Measurements from ENCODE around the gene HAPLN2.

The HAPLN2 gene

DNA sequence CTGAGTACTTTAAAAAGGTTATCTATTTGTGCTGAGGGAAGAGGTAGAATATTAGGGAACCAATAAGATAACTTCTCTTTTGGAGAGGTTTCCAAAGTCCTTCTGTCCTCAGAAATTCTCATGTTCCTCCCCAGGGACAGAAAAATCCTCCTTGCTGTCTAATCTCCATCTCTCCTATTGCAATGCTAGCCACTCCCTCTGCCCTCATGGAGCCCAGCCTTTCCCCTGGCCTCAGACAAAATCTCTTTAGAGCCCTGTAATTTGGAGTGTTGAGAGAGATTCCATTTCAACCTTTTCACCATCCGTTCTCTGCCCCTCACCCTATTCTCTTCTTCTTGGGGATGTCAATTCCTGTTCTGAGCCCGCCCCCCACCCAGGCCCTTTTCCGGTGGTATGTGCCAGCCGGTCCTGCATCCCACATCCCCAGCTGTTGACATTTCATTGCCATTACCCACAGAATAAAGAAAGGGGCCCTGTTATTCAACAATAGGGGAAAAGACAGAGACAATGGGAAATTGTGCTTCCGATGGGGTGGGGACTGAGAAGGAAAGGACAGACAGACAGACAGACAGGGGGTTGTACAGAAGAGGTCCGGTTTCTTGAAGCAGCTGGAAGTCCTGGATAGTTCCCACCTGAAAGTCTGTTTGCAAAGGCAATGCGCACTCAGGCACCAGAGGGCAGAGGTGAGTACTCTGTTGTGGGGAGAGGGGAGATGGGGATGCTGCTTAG, at the start of gene HAPLN2:
TSS of gene HAPLN2 (plus strand) at position 563 of the 729 bp plus-strand sequence. CDS start 4,076 bp downstream, outside the sequence.
- TF ChIP-seq, protein P1, sequence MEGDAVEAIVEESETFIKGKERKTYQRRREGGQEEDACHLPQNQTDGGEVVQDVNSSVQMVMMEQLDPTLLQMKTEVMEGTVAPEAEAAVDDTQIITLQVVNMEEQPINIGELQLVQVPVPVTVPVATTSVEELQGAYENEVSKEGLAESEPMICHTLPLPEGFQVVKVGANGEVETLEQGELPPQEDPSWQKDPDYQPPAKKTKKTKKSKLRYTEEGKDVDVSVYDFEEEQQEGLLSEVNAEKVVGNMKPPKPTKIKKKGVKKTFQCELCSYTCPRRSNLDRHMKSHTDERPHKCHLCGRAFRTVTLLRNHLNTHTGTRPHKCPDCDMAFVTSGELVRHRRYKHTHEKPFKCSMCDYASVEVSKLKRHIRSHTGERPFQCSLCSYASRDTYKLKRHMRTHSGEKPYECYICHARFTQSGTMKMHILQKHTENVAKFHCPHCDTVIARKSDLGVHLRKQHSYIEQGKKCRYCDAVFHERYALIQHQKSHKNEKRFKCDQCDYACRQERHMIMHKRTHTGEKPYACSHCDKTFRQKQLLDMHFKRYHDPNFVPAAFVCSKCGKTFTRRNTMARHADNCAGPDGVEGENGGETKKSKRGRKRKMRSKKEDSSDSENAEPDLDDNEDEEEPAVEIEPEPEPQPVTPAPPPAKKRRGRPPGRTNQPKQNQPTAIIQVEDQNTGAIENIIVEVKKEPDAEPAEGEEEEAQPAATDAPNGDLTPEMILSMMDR (IDR thresholded peaks at IDR 0.05; ENCODE audit: low read depth, low read length, missing control alignments): peak; percentile 61
- no peak for DNase-seq (ENCODE audit: low read depth)
- no peak within 1 kb of the TSS for H3K4me3 ChIP-seq (ENCODE audit: low read depth, low read length)

DNA sequence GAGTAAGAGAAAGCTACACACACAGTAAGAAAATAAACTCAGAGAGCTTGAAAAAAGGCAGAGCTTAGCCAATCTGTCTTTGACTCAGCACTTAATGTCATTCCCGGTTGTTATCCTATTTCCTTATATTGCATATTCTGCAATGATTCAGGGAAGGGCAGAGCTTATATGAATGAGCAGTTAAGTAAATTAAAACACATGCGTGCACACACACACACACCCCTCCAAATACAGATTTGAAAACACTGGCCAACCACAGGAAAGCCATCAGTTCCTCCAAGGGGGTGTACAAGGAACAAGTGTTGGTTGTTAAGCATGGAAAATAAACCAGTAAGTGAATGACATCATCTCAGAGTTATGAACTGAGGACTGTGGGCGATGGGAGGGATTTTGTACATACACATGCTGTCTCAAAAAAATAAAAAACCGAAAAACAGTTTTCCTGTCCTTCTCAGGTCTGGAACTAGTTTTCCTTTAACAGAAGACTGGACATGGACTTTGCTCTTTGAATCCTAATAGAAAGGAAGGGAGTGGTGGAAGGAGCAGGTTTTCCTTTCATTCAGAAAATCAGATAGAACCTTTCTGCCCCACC, 47.9 kb upstream of the HAPLN2 start:
- H3K4me3 ChIP-seq (ENCODE audit: low read depth, low read length): peak overlapping the region; percentile 83
- DNase-seq (ENCODE audit: low read depth): no peak
- TF ChIP-seq, protein P1 (IDR thresholded peaks at IDR 0.05; ENCODE audit: low read depth, low read length, missing control alignments): no peak

DNA sequence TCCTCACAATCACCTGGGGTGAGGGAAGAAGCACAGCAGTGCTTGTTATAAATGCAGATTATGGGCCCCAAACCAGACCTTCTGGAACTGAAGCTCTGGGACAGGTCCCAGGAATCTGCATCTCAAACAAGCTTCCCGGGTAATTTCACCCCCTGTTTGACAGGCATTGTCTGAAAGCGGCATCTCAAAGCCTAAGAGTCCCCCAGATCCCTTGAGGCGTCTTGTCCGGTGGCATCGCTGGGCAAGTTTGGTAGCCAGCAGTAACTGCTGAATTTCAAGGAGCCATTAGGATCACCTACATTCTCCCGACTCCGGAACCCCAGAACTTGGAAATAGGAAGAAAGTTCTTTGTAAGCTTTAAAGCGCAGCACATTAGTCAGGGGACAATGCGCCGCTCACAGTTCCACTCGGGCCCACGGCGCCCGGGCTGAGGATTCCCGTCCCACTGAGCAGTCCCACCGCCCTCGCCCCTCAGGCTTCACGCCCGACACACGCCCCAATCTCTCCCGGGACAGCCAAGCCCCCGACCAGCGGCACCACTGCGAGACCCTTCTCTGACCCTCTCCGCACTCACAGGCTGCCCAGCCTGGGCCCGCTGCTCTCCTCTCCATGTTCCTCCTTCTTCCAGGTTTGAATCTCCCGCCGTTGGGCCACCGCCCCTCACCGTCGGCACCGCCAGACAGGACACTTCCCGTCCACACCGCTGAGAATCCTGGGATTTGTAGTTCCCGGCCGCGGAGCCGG, 47.1 kb upstream of the HAPLN2 start, which contains the start of gene IQGAP3:
TSS of gene IQGAP3 (minus strand) at position 647 of the 744 bp plus-strand sequence. CDS start at position 611, 36 bp downstream.
- TF ChIP-seq, protein P1 (IDR thresholded peaks at IDR 0.05; ENCODE audit: low read depth, low read length, missing control alignments): no peak
- DNase-seq (ENCODE audit: low read depth): no peak
- H3K4me3 ChIP-seq (ENCODE audit: low read depth, low read length): peak within 1 kb of the TSS; percentile 83

DNA sequence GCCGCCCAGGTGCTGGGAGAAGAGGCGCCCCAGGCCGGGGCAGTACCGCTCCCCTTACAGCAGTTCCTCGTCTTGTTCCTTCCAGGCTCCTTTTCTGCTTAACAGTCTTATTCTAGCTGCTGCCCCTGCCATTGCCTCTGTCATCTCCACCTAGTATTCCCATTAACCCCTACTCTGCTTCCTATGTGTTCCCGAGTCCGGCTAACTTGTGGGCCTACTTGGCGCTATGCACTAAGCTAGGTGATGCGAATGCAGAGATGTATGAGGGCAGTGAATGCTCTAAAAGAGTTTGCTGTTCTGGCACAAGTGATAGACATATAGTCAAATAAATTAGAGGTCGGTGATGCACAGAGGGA, 46.6 kb upstream of the HAPLN2 start:
- no peak for DNase-seq (ENCODE audit: low read depth)
- TF ChIP-seq, protein P1 (IDR thresholded peaks at IDR 0.05; ENCODE audit: low read depth, low read length, missing control alignments): no peak
- H3K4me3 ChIP-seq (ENCODE audit: low read depth, low read length): peak overlapping the region; percentile 83

DNA sequence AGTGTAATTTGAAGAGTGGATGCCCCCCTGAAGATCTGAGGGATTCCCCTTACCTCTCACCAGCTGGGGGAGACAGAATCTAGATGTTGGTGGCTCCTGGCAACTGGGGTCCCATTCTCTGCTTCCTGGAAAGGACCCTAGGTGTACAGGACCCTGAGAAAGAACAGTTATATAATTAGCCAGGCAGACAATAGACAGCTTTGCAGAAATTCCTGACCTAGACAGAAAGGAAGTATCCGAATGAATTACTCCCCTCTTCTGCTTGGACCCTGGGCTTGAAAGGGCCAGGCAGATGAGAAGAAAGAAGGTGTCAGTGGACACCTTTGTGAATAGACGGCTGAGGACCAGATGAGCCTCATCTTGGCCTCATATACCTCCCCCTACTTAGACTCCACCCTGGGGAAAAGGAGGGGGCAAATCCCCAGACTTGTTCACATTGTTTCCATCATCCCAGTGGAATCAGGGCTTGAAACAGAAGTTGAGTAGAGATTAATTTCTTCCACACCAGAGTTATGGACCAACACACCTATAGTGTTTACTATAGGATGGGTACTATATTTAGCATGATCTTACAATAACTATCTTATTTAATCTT, 45.1 kb upstream of the HAPLN2 start:
- DNase-seq (ENCODE audit: low read depth): no peak
- TF ChIP-seq, protein P1 (IDR thresholded peaks at IDR 0.05; ENCODE audit: low read depth, low read length, missing control alignments): no peak
- H3K4me3 ChIP-seq (ENCODE audit: low read depth, low read length): no peak overlapping the region

DNA sequence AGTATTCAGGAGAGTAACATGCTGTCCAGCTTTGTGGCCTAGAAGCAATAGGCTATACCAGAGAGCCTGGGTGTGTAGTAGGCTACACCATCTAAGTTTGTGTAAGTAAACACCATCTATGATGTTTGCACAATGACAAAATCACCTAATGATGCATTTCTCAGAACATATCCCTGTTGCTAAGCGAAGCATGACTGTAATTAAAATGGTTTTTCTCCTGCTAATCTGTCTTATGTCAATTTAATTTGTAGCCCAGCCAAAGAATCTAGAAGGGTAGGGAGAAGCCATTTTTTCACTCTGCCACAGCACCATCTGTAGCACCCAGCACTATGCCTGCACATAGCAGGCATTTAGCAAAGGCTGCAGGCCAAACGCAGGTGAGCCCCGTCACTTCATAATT, 41.7 kb upstream of the HAPLN2 start:
- TF ChIP-seq, protein P1 (IDR thresholded peaks at IDR 0.05; ENCODE audit: low read depth, low read length, missing control alignments): no peak
- no peak for DNase-seq (ENCODE audit: low read depth)
- H3K4me3 ChIP-seq (ENCODE audit: low read depth, low read length): no peak overlapping the region

Measured in GM12864 (cell line).